CD4-positive, alpha-beta T cell treated with Interleukin-4 for 1 hour (primary cell): ENCODE measurements around the gene NTN4.
"Not testable (repeated sequence)": the region's sequence is repeated elsewhere in the genome, so short reads cannot be mapped to it uniquely, and the experiment has no call there.

Experiments
- DNase-seq, 2 donors: peaks; one replicate each; pipeline ENCODE4 v3.0.0-alpha.2; 2020 to 2022

Gene NTN4

DNA sequence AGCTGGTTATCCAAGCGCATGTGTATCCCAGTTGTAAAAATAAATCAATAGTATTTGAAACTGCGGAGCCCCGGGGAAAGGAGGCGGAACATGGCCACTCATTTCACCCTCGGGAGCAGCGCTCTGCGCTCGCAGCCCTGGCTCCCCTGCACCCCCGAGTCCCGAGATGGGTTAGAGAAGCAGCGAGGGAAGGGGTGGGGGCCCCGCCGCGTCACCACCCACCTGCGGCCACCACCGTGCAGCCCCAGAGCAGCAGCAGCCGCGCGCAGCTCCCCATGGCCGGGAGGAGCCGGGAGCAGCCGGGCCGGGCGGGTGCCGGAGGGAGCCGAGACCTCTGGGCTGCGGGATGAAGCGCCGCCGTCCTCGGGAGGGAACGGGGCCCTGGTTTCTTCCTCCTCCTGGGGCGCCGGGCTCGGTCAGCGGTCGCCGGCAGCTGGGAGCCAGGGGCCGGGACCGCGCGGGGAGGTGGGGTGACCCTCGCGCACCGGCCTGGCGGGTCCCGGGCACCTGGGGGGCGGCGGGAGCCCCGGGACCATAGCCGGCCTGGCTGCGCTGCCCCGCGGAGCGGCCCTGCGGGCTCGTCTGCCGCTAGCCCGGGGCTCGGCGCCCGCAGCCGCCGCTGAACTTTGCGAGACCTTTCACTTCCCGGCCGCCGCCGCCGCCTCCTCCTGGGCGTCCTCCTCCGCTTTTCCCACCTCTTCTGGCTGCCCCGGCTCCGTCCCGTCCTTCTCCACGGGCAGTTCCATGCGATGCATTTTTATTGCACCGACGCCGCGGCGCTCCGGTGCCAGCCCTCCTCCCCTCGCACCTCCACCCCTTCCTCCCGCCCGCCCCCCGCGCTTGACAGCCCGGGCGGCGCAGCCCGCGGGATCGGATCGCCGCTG, at the start of gene NTN4:
Gene NTN4, minus strand, starts transcription at position 732 of the 884 bp plus-strand sequence. Its CDS starts 455 bp downstream, at position 277.
- no peak for DNase-seq

GRCh38 chr12:95838125-95838524, 47.6 kb upstream of the NTN4 start:
- no peak for DNase-seq

DNA sequence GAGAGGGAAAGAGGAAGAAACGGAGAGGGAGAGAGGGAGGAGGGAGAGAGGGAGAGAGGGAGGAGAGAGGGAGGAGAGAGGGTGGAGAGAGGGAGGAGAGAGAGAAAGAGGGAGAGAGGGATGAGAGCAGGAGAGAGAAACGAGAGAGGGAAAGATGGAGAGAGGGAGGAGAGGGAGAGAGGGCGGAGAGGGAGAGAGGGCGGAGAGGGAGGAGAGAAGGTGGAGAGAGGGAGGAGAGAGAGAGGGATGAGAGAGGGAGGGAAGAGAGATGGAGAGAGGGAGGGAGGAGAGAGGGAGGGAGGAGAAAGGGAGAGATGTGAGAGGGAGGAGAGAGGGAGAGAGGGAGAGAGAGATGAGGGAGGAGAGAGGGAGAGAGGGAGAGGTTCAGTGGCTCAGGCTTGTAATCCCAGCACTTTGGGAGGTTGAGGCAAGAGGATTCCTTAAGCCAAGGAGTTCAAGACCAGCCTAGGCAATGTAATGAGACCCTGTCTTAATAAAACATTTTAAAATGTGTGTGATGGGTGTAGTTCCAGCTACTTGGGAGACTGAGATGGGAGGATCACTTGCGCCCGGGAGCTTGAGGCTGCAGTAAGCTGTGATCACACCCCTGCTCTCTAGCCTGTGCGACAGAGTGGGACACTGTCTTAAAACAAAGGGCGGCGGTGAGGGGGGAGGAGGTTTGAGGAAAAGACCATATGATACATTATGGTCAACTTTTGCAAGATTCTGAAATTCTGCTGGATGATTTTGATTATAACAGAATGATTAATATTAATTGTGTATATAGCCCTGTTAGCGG, 46.9 kb upstream of the NTN4 start:
- no peak for DNase-seq

GRCh38 chr12:95836630-95837239, 46.2 kb upstream of the NTN4 start:
- no peak for DNase-seq

GRCh38 chr12:95836185-95836609, 45.6 kb upstream of the NTN4 start:
- no peak for DNase-seq

DNA sequence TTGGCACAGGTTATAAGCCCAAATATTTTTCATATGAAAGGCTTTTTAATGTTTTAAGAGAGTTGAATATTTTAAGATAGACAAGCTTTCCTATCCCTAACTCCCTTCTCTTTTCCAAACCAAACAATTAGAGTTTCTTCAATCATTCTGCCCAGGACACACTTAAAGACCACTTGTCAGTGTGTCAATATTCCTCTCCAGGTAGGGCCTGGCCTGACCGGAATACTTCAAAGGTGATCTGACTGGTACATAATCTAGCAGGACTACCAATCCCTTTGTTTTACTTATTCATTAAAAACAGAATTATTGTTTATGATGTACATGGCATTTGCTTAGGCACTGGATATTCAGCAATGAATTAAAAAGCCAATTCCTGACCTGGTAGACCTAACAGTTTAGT, 44.0 kb upstream of the NTN4 start:
- DNase-seq, result no peak

- no peak for DNase-seq
Measured at GRCh38 chr12:95830335-95831089, 39.9 kb upstream of the NTN4 start.

GRCh38 chr12:95829395-95829794, 38.8 kb upstream of the NTN4 start:
- DNase-seq, result no peak

GRCh38 chr12:95820096-95820703, 29.6 kb upstream of the NTN4 start:
- DNase-seq, result peak in 1 of 2 donors; percentile 19

- no peak for DNase-seq
Measured at GRCh38 chr12:95815632-95816212, 25.2 kb upstream of the NTN4 start.

- not testable (repeated sequence) for DNase-seq
Measured at GRCh38 chr12:95812155-95812554, 21.6 kb upstream of the NTN4 start.

- no peak for DNase-seq
Measured at GRCh38 chr12:95810411-95810810, 19.8 kb upstream of the NTN4 start.

DNA sequence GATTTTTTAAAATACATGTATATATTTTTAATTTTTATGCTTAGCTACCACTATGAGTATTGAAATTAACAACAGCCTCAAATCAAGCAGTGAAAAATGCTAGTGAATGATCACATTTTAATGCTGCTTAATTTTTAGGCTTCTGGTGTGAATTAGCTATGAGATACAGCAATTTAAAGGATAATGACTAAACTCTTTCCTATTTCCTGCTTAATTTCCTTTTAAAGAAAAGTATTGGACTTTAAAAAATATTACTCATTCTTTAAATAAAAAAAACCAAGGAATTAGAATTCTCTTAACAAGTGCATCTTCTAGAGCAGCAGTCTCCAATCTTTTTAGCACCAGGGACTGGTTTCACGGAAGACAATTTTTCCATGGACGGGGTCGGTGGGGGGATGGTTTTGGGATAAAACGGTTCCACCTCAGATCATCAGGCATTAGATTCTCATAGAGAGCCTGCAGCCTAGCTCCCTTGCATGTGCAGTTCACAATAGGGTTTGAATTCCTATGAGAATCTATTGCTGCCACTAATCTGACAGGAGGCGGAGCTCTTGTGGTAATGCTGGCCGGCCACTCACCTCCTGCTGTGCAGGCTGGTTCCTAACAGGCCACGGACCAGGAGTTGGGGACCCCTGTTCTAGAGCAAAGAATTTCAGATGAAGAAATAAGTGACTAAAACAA, 18.6 kb upstream of the NTN4 start:
- DNase-seq, result no peak

DNA sequence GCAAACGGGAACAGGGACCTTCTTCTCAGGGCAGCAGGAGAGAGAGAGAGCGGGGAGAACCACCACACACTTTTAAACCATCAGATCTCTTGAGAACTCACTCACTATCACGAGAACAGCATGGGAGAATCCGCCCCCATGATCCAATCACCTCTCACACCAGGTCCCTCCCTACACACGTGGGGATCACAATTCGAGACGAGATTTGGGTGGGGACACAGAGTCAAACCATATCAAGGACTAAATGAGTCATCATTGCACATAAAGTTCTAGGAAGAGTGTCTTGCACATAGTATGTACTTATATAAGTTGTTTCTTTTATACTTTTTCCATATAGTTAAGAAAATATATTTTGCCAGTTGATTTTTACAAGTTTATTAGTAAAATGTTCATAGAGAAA, 17.6 kb upstream of the NTN4 start:
- DNase-seq, result no peak

DNA sequence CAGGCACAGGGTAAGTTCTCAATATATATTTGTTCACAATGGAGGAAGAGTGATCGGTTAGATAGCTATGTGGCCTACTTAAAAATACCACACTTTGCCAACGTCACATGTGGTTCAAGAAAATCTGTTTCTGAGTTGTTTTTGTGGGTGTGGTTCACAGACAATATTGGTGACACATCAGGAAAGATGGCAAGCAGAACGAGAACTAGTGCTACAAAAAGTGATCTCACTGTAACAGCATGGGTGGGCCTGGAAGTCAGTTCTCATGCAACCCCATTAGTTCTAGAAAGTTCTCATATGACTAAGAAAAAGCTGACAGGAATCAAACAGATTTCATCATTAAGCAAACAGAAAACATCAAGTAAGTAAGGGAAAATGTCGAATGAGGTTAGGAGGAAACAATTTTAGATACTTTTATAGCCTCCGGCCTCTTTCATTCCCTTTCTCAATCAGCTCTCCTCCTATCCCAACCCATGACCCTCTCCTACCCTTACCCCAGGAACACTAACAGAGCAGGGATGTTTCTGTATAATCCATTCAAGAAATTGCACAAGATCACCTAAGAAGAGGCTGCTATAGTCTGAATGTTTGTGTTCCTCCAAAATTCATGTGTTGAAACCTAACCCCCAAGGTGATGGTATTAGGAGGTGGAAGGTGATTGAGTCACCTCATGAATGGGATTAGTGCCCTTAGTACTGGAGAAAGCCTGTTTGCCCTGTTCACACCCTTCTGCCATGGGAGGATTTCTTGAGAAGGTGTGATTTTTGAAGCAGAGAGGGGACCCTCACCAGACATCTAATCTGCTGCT, 15.5 kb upstream of the NTN4 start:
- peak in 1 of 2 donors; percentile 58 for DNase-seq

GRCh38 chr12:95804291-95804690, 13.7 kb upstream of the NTN4 start:
- no peak for DNase-seq

DNA sequence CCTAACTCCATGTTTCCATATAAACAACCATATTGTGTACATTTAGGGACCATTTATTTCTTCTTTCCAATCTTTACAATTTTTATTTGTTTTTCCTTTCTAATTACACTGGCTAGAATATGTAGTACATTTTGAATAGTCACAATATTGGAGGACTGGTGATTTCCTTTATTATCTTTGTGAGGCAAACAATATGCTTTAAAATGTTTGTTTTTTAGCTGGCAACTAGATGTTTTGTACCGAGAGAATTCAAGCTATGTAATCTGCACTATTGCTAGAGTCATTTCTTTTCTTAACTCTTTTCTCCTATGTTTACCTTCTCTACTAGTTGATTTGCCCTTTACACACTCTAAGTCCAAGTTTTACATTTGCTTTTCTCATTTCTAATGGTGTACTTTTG, 13.3 kb upstream of the NTN4 start:
- DNase-seq, result no peak

DNA sequence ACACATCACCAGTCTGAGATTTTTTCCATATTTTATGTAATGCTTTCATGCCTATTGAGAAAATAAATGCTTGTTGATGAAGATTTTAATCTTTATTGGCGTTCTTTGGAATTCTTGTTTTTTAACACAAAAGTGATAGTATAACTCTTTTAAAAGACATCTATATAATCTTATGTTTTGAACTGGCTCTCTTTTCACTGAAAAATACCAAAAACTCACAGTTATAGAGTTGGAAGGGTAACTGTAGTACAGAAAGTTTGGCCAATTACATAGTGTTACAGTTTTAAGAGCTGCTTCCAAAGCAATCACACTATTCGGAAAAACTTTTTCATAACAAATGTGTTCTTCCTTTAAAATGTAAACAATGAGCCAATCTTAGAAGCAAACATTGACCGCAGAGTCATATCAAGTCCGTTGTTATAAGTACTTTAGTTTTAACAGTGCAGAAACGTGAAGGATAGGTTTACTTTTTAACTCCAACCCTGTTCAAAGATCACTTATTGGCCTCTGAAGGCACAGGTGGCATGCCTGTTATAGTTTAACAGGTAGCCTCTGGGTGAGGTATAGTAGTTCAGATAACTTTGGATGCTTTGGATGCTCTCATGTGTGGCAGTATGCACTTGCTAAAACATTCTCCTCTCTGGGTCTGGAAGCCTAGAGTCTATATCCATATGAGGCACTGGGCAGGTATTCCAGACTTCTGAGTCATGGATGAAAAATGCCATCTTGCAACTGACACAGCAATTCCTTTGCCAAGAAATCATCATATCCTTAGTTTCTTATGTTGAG, 12.1 kb upstream of the NTN4 start:
- DNase-seq, result no peak

DNA sequence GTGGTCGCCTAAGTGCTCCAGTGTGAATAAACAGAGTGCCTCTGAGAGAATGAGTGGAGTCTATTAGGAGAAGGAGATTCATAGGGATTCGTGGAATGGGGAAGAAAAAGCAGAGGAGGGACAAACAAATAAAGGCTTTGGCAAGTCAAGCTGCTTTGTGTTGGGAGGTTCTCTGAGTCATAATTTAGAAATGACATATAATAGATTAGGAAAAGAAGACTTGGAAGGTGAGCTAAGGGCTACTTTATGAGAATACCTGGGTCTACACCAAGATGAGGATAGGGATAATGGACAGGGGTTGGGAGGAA, 6.4 kb upstream of the NTN4 start:
- DNase-seq, result no peak
